NOMO-1 treated with dmso at 0.1 percent for 144 hours (cell line): Measurements from ENCODE around the gene RCAN2.
"Not testable (repeated sequence)": the region's sequence is repeated elsewhere in the genome, so short reads cannot be mapped to it uniquely, and the experiment has no call there.

Experiments used
- DNase-seq: peaks from one replicate; lab custom pipeline; 2025; ENCODE audit not compliant: unreplicated experiment; lab: John Stamatoyannopoulos, UW

Gene RCAN2

GRCh38 chr6:46338131-46338530, 153.1 kb downstream of the RCAN2 start:
- no peak for DNase-seq

- DNase-seq, result no peak
These were observed 156.8 kb downstream of the RCAN2 start for GRCh38 chr6:46334442-46334841.

- DNase-seq, result no peak
These were observed 157.8 kb downstream of the RCAN2 start for GRCh38 chr6:46333481-46333880.

- DNase-seq, result not testable (repeated sequence)
These were observed 158.8 kb downstream of the RCAN2 start for GRCh38 chr6:46332448-46332847.

- no peak for DNase-seq
These were observed 159.8 kb downstream of the RCAN2 start for GRCh38 chr6:46331461-46331860.

GRCh38 chr6:46329568-46329967, 161.7 kb downstream of the RCAN2 start:
- DNase-seq, result no peak

- DNase-seq, result no peak
These were observed 163.5 kb downstream of the RCAN2 start for GRCh38 chr6:46327779-46328178.

GRCh38 chr6:46325561-46326530, 165.4 kb downstream of the RCAN2 start:
- DNase-seq, result peak; percentile 51

GRCh38 chr6:46324706-46325105, 166.5 kb downstream of the RCAN2 start:
- DNase-seq, result no peak

GRCh38 chr6:46323966-46324622, 167.2 kb downstream of the RCAN2 start:
- DNase-seq, result no peak

GRCh38 chr6:46323312-46323965, 167.8 kb downstream of the RCAN2 start:
- DNase-seq, result no peak

- no peak for DNase-seq
These were observed 170.7 kb downstream of the RCAN2 start for GRCh38 chr6:46320505-46320904.

- no peak for DNase-seq
These were observed 175.7 kb downstream of the RCAN2 start for GRCh38 chr6:46315589-46315988.

GRCh38 chr6:46312654-46313053, 178.6 kb downstream of the RCAN2 start:
- DNase-seq, result no peak

GRCh38 chr6:46310196-46310595, 181.1 kb downstream of the RCAN2 start:
- no peak for DNase-seq

GRCh38 chr6:46306431-46306830, 184.8 kb downstream of the RCAN2 start:
- no peak for DNase-seq

- DNase-seq, result no peak
These were observed 185.4 kb downstream of the RCAN2 start for GRCh38 chr6:46305833-46306232.

- no peak for DNase-seq
These were observed 186.0 kb downstream of the RCAN2 start for GRCh38 chr6:46305236-46305635.

GRCh38 chr6:46302816-46303215, 188.4 kb downstream of the RCAN2 start:
- no peak for DNase-seq

- DNase-seq, result no peak
These were observed 189.1 kb downstream of the RCAN2 start for GRCh38 chr6:46302176-46302575.

GRCh38 chr6:46299253-46299652, 192.0 kb downstream of the RCAN2 start:
- DNase-seq, result no peak

- DNase-seq, result no peak
These were observed 194.7 kb downstream of the RCAN2 start for GRCh38 chr6:46296586-46296985.
